Endometrium (tissue), 2 donors: Measurements from ENCODE around the gene KCNIP4.

Source experiments
- FAIRE-seq: peaks from 2 replicates; lab custom pipeline; 2012; peaks lifted over from hg19 to GRCh38; lab: Jason Lieb, UNC
- donor health status: control.
- donor health status: control.

KCNIP4 gene

DNA sequence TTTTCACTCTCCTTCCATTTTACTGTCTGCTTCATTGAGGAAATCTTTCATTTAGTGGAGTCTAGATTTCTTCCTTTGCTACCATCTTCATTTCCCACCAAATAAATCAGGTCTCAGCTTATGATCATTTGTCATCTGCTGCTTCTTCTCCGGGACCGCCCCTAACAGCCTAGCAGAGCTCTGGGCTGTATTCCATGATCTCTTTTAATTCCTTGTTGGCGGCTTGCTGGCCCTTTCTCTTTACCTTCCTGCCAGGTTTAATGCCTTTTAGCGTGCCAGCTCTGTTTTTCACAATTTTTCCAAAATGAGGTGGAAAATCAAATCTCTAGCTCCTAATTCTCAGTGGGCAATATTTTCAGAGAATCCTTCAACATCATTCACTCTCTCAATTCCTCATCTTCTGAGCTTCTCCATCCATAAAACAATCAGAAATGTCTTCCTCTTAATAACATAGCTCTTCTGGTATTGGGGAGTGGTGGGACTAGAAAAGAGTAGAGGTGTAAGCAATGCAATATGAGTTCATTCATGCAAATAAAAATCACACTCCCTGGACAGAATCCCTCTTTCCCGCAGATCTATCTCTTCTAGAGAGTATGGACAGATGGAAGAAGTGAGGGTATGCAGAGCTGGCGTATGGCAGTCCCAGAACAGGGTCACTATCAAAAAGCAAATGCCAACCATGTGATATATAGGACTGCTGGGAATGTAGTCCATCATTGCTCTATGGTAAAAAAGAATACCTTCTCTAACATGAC lies 491.3 kb downstream of the KCNIP4 start:
- no peak for FAIRE-seq

DNA sequence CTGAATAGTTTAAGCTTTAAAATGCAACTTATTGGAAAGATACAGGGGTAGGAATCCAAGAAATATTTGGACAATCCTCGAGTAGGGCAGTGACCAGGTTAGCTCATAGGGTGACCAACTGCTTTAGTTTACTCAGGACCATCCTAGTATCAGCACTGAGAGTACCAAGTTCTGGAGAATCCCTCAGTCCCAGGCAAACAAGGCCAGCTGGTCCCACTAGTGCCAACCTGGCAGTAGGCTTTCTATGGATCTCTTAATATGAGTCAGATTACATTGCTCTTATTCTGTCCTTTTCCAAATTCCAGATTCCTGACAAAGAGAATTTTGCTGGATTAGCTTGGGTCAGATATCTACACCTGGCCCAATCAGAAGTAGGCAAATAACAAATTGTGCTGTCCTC lies 493.7 kb downstream of the KCNIP4 start:
- FAIRE-seq: no peak

- no peak for FAIRE-seq
Observed at GRCh38 chr4:21454201-21454600, 494.4 kb downstream of the KCNIP4 start.

- no peak for FAIRE-seq
Observed at GRCh38 chr4:21452931-21453330, 495.6 kb downstream of the KCNIP4 start.

DNA sequence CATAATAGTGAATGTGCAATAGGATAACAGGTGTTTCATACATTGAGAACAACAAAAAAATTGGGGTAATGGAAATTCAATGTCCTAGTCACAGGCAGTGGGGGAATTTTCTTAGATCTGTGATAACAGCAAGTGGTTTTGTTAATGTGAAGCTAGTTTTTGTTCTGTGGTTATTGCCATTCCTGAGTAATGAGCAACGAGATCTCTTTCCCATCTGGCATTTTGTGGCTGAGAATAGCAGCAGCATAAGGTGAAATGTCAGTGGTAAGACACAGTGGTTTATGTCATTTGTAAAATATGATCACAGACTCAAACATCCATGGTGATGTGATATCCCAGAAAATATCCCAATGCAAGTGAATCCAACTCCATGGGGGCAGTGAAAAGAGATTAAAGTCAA lies 497.5 kb downstream of the KCNIP4 start:
- FAIRE-seq: no peak

DNA sequence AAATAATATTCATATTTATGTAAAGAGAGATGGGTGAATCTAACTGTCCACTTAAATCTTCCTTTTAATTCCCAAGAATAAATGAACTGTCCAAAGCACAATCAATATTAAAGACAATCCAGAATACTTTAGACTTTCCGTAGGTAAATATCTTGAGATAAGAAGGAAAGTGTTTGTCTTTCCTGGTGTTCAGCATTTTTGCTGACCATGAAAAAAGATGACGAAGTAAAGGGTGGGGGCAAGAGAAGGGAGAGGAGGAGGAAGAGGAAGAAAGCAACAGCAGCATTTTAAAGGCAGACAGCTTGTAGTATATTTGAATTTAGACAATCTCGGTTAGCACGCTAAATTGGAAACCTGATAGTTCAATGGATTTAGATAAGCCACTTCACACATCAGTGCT lies 498.2 kb downstream of the KCNIP4 start:
- FAIRE-seq: no peak

- no peak for FAIRE-seq
Observed at GRCh38 chr4:21447301-21448054, 501.1 kb downstream of the KCNIP4 start.

- FAIRE-seq: no peak
Observed at GRCh38 chr4:21420166-21420565, 528.4 kb downstream of the KCNIP4 start.

DNA sequence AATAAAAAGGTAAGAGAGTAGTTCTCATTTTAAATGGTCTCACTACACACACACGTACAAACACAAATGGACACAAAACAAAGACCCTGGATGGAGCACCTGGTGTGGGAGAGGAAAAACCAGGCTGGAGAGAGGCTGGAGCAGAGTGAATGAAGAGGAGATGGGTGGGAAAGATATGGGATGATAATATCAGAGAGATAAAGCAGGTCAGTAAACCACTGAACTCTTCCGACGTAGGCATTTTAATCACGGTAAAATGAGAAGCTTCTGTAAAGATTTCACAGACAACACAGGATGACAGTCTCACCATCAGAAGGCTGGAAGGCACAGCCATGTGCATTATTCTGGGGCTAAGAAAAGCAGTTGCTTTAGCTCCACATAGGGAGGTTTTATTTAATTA lies 532.8 kb downstream of the KCNIP4 start:
- no peak for FAIRE-seq

DNA sequence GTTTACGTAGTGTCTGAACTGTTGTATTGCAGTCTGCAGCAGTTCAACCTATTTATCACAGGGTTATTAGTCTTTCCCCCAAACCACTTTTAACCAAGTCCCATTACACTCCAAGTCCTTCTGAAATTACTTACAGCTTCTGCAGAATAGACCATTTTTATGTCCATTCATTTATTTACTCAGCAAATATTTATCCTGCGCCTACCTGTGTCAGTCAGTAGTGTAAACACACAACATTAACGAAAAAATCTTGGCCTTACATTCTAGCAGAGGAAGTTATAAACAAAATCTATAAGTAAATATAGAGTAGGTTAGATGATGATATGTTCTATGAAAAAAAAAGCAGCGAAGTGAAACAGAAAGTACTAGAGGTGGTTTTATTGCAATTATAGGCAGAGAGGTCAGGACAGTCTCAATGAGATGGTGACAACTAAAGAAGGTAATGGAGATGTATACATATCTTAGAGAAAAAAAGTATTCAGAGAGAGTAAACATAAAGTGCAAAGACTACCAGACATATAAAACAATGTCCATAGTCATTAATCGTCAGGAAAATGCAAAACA lies 534.7 kb downstream of the KCNIP4 start:
- FAIRE-seq: no peak

GRCh38 chr4:21411086-21411485 lies 537.5 kb downstream of the KCNIP4 start:
- FAIRE-seq: no peak

GRCh38 chr4:21410372-21410771 lies 538.2 kb downstream of the KCNIP4 start:
- no peak for FAIRE-seq

GRCh38 chr4:21387683-21388082 lies 560.9 kb downstream of the KCNIP4 start:
- FAIRE-seq: no peak

DNA sequence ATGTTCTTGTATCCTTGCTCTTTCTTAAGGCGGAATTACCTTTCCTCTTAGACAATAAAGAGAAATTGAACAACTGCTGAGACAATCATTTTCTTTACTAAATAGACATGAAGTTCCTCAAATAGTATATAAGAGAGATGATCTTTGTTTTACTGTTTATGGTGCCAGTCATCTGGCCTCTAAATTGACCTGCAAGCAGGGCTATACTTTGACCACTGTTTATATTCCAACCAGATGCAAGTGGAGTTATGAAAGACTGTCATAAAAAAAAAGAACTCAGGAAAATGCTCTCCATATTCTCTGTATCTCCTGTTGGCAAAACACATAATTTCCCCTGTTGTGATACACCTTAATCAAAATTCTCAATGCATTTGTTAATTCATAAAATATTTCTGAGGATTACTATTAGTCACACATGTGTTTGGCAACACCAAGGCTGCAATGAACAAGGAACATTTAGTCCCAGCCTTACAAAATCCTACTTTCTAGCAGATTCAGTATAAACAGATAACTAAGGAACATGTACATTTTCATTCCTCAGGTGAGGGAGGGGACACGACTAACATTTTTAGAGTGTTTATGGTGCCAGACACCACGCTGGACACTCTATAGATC lies 562.3 kb downstream of the KCNIP4 start:
- no peak for FAIRE-seq

- FAIRE-seq: no peak
Observed at GRCh38 chr4:21385706-21386105, 562.9 kb downstream of the KCNIP4 start.

DNA sequence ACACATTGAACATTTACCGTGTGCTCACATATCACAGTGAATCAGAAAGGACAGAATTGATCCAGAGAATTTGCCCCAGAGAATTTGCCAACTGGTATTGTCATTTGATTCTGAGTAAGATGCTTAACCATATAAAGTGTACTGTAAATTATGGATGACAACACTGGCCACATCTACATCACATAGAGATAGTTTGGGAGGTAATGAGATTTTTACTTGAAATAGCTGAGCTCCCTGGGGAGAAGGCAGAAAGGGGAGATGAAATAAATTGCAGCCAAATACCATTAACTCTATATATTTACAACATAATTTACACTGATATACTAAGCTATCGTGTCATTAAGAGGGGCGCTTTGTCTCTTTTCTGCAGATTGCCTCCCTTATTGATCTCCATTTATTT lies 564.0 kb downstream of the KCNIP4 start:
- FAIRE-seq: no peak

- no peak for FAIRE-seq
Observed at GRCh38 chr4:21380861-21381260, 567.7 kb downstream of the KCNIP4 start.

GRCh38 chr4:21377046-21377445 lies 571.5 kb downstream of the KCNIP4 start:
- FAIRE-seq: no peak

DNA sequence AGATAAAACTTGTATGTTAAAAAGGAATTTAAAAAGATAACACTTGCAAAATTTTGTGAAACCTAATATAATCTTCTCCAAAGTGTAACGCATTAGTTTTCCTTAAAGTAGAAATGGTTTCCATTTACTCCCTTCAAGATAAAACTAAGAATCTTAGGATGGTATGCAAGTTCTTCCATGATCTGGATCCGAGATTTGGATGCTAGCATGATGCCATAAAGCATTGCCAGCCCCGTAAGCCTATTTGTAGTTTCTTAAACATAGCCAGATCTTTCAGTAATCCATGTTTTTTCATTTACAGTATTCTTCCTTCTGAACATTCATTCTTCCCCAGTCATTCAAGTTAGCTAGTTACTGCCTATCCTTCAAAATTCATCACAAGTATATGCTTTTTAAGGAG lies 572.4 kb downstream of the KCNIP4 start:
- no peak for FAIRE-seq

GRCh38 chr4:21374641-21375368 lies 573.8 kb downstream of the KCNIP4 start:
- FAIRE-seq: no peak

GRCh38 chr4:21367567-21367966 lies 581.0 kb downstream of the KCNIP4 start:
- no peak for FAIRE-seq

DNA sequence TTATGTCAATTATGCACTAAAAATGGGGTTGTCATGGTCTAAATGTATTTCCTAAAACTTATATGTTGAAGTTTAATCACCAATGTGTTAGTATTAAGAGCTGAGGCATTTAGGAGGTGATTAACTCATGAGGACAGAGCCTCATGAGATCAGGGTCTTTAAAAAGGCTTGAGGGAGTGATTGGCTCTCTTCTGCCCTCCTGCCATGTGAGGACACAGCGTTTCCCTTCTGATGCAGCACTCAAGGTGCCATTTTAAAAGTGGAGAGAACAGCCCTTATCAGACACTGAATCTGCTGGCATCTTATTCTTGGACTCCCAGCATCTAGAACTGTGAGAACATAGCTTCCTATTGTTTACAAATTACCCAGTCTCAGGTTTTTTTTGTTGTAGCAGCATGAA lies 581.7 kb downstream of the KCNIP4 start:
- no peak for FAIRE-seq
